Measurements from ENCODE around the gene PCDHA1.

The PCDHA1 gene

DNA sequence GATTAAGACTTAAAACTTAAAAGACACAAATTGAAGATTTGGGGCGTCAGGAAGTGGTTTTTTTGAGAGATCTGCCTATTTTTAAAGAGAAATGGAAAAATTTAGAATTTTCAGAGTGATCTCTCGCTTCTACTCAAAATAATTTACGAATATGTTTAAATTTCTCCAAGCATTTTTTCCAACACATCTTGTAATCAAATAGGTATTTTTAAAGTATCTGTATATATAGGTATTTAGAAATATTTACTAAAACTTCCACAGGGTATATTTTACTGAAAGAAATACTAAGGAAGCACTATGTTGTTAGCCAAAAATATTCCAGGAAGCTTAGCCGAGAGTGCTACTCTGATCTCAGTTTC lies 255.5 kb downstream of the PCDHA1 start:
- DNase-seq (ENCODE audit: low read depth in 2 of 2) = no peak

DNA sequence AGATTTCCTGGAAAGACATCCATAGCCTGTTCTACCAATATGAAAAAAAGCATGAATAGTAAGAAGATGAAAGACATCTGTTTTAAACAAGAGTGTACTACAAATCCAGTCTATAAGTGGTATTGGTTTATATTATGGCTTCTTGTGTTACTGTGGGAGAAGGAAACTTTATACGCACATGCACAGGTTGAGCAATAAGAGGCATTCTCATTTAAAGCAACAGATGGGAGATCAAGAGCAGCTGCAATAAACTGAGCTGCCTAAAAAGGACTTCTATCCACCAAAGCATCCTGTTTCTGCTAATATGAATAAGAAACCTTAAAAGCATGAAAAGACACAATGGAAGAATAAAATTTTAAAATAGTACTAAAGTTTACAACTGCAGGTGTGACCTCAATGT lies 256.6 kb downstream of the PCDHA1 start:
- DNase-seq (ENCODE audit: low read depth in 2 of 2) = no peak

DNA sequence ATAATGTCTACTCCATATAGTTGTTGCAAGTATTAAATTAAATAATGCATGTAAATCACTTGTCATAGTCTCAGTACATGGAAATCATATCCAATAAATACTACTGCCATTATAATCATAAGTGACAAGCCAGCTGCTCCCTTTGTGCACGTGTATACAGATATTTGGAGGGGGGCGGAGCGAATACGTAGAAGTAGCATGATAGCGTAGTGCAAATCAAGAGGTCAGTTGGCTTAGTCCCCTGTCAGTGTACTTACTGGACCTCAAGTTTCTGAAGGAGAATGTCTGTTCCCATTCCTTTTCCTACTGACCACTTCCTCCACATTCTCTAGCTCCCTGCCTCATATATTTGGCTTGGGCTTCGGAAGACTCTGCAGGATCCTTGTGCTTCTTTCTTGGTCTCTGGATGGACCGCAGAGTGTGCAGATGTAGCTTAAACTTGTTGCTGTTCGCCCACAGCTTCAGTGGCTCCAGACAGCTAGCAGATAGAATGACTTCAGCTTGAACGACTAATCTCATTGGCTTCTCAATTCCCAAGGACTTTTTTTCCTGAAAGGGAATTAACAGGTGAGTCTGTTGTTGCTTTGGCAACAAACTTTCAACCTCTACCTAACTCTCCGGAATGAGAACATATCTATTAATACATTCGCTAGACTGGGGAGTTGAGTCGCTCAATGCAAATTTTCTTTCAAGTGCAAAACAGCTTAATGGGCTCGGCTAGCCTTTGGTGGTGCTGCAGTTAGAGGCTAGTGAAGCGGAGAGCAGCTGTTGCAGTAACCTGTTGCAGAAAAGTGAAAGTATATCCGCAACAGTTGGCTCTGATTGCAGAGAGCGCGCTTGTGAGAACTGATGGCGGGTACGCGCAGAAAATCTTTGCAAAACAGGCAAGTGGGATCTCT lies 264.9 kb downstream of the PCDHA1 start, which contains the start of gene PCDHB1:
Gene PCDHB1 (plus strand): TSS at position 753 of the 899 bp plus-strand sequence. CDS start 97 bp downstream, at position 850.
- no peak for DNase-seq (ENCODE audit: low read depth in 2 of 2)

DNA sequence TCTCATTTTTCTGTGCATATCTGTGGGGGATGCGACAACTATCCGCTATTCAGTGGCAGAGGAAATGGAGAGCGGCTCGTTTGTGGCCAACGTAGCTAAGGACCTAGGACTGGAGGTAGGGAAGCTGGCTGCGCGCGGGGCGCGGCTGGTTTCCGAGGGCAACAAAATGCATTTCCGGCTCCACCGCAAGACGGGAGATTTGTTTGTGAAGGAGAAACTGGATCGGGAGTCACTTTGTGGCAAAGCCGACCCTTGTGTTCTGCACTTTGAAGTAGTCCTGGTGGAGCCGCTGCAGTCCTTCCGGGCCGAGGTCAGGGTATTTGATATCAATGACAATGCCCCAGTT lies 265.6 kb downstream of the PCDHA1 start:
- no peak for DNase-seq (ENCODE audit: low read depth in 2 of 2)
